Natural killer cell (primary cell): ENCODE data around the gene TMEM119. TPM values are rescaled to one million over a fixed set of nuclear protein-coding genes. Genes with fewer than 3 reads are reported as not detected.

Experiments
- ATAC-seq, 3 donors: fragments of 150-1000 bp in 2 of 3; fragments of 200-7000 bp in 1 of 3; cut with Tn5 transposase; 1 replicate in 1 of 3; 2 replicates in 2 of 3; pipeline ENCODE4 v1.10.0; 2021; ENCODE audit warnings: mild to moderate bottlenecking in 2 of 3, moderate library complexity in 2 of 3
- DNase-seq, 2 donors: peaks; one replicate each; pipeline versions ENCODE4 v3.0.0 to v3.0.0-alpha.2; 2013 to 2021; ENCODE audit warnings: mixed read lengths in 1 of 2
- H3K27ac ChIP-seq: one replicate; pipeline ENCODE4 v1.5.1; 2013; ENCODE audit warnings: mild to moderate bottlenecking, low read length
- H3K27me3 ChIP-seq: one replicate; pipeline ENCODE4 v1.6.1; 2013; ENCODE audit warnings: low read length; ENCODE audit not compliant: control insufficient read depth, insufficient read depth
- H3K36me3 ChIP-seq: one replicate; pipeline ENCODE4 v1.6.1; 2013; ENCODE audit warnings: low read length; ENCODE audit not compliant: control insufficient read depth, insufficient read depth
- H3K4me1 ChIP-seq: one replicate; pipeline ENCODE4 v1.6.1; 2013; ENCODE audit warnings: low read length; ENCODE audit not compliant: control insufficient read depth, insufficient read depth
- H3K4me3 ChIP-seq: one replicate; pipeline ENCODE4 v1.5.1; 2013; ENCODE audit warnings: low read length
- H3K9me3 ChIP-seq: one replicate; pipeline ENCODE4 v1.6.1; 2013; ENCODE audit warnings: low read length; ENCODE audit not compliant: control insufficient read depth, insufficient read depth
- H3K27ac Mint-ChIP-seq, 2 donors: one replicate each; pipeline ENCODE4 v1.8.0; 2022; ENCODE audit warnings: mild to moderate bottlenecking in 2 of 2, mixed read lengths in 2 of 2, moderate library complexity in 1 of 2
- H3K27me3 Mint-ChIP-seq, 2 donors: one replicate each; pipeline ENCODE4 v1.8.0; 2022; ENCODE audit warnings: low read depth in 2 of 2, mixed read lengths in 2 of 2
- H3K36me3 Mint-ChIP-seq: one replicate; pipeline ENCODE4 v1.8.0; 2022; ENCODE audit warnings: mixed read lengths
- H3K4me1 Mint-ChIP-seq, 2 donors: one replicate each; pipeline ENCODE4 v1.8.0; 2022; ENCODE audit warnings: mixed read lengths in 2 of 2
- H3K4me3 Mint-ChIP-seq: one replicate; pipeline ENCODE4 v1.8.0; 2022; ENCODE audit warnings: mild to moderate bottlenecking, moderate library complexity, mixed read lengths
- H3K9me3 Mint-ChIP-seq, 2 donors: one replicate each; pipeline ENCODE4 v1.8.0; 2022; ENCODE audit warnings: mixed read lengths in 2 of 2
- CTCF ChIP-seq: fragments of 200-600 bp; IDR thresholded peaks from one replicate; pipeline ENCODE4 v1.8.0; 2022; ENCODE audit warnings: antibody characterized with exemption
- WGBS: methylation state at CpG from one replicate; pipeline ENCODE4 v1.1.7; 2013; ENCODE audit warnings: missing lambda C conversion rate; ENCODE audit not compliant: insufficient coverage; 5-methylcytosine and 5-hydroxymethylcytosine counted together
- intact Hi-C: fragments of 100-400 bp; cut with micrococcal nuclease; formaldehyde crosslinking; loops from one replicate; pipeline ENCODE4 v1.14.2; 2022
- total RNA-seq, 4 donors: library from RNA; stranded (reverse); fragments of 120-200 nt in 1 of 4; gene quantifications; one replicate each; pipeline versions ENCODE4 v1.2.3 to v1.2.4, GENCODE V29; 2013 to 2022

Gene TMEM119
- total RNA-seq, 3 donors from 2014 or later (not counting 1 experiment from before 2014, with no cell fraction given): 0.70 to 3.4 (median 0.71) TPM

GRCh38 chr12:108610336-108610815 is 12.5 kb upstream of the TMEM119 start:
- ATAC-seq: no peak
- no peak overlapping the region for H3K27ac ChIP-seq
- no peak overlapping the region for H3K4me3 ChIP-seq
- H3K4me1 ChIP-seq: peaks cover 5% of the 10 kb centered on the region
- TF ChIP-seq CTCF: no peak
- intact Hi-C loops: loop anchor here (5.0 kb wide), 1 partner anchor 37 kb away; no protein-coding TSS in a partner anchor
- no peaks in the 10 kb centered on the region for H3K36me3 Mint-ChIP-seq
- no peaks in the 10 kb centered on the region for H3K36me3 ChIP-seq
- no peaks in the 10 kb centered on the region for H3K9me3 ChIP-seq
- H3K27me3 ChIP-seq: no peaks in the 10 kb centered on the region
- WGBS: 93% methylated on average over 7 of the region's 8 CpGs
- no peaks in the 10 kb centered on the region for H3K9me3 Mint-ChIP-seq
- H3K4me3 Mint-ChIP-seq: no peak overlapping the region
- no peak overlapping the region for H3K27ac Mint-ChIP-seq
- peaks cover 12 to 14% of the 10 kb centered on the region in 2 donors for H3K4me1 Mint-ChIP-seq
- DNase-seq: no peak
- H3K27me3 Mint-ChIP-seq: peaks cover 0 to 6% of the 10 kb centered on the region in 2 donors

DNA sequence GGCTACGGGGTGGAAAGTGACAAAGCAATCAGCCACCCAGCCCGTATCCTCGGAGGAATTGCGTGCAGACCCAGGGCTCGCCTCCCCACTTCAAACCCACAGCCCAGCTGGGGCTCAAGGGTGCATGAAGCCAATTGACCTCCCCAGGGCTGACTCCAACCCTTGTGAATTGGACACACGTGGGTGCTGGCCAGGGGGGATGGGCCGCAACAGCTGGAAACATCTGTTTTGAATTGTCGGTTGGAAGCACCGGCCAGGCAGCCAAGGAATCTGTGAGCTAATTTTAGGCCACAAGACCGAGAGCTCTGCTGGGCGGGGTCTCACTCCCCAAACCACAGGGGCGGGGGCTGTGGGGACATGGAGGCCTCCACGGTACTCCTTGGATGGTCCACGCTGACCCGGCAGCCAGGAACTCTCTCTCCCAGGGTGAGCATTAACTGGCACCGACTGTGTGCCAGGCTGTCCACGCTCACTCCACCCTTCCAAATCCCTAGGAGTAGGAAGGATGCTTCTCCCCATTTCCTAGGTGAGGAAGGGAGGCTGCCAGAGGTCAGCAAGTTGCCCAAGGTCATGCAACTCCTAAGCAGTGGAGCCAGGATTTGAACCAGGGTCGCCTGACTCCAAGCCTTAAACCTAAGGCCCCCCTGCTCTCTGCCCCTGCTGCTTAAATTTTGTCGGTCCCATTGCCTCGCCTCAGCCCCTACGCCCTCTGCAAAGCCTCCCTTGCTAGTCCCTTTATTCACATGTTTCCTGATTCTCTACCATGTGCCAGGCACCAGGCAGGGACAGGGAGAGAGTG is 11.9 kb upstream of the TMEM119 start:
- ATAC-seq: no peak
- no peaks in the 10 kb centered on the region for H3K9me3 ChIP-seq
- no peak overlapping the region for H3K27ac Mint-ChIP-seq
- no peaks in the 10 kb centered on the region for H3K9me3 Mint-ChIP-seq
- intact Hi-C loops: loop anchor here (5.0 kb wide), 1 partner anchor 38 kb away; no protein-coding TSS in a partner anchor
- no peaks in the 10 kb centered on the region for H3K27me3 ChIP-seq
- no peak for TF ChIP-seq CTCF
- DNase-seq: no peak
- H3K4me1 Mint-ChIP-seq: peaks cover 12 to 14% of the 10 kb centered on the region in 2 donors
- 41% methylated on average over 19 of the region's 21 CpGs for WGBS
- peaks cover 5% of the 10 kb centered on the region for H3K4me1 ChIP-seq
- no peak overlapping the region for H3K4me3 ChIP-seq
- no peaks in the 10 kb centered on the region for H3K36me3 Mint-ChIP-seq
- no peaks in the 10 kb centered on the region for H3K36me3 ChIP-seq
- peaks cover 0 to 6% of the 10 kb centered on the region in 2 donors for H3K27me3 Mint-ChIP-seq
- no peak overlapping the region for H3K27ac ChIP-seq
- H3K4me3 Mint-ChIP-seq: no peak overlapping the region

GRCh38 chr12:108608616-108609015 is 10.7 kb upstream of the TMEM119 start:
- H3K4me3 Mint-ChIP-seq: no peak overlapping the region
- H3K9me3 Mint-ChIP-seq: no peaks in the 10 kb centered on the region
- no peak overlapping the region for H3K27ac Mint-ChIP-seq
- H3K36me3 Mint-ChIP-seq: no peaks in the 10 kb centered on the region
- 91% methylated on average over 5 of the region's 5 CpGs for WGBS
- peaks cover 8 to 12% of the 10 kb centered on the region in 2 donors for H3K4me1 Mint-ChIP-seq
- ATAC-seq (no peak), DNase-seq (no peak)
- Histone ChIP-seq H3K4me1 (peaks cover 5% of the 10 kb centered on the region), H3K9me3 (no peaks in the 10 kb centered on the region), H3K27me3 (no peaks in the 10 kb centered on the region), H3K4me3 (no peak overlapping the region), H3K27ac (no peak overlapping the region), H3K36me3 (no peaks in the 10 kb centered on the region)
- intact Hi-C loops: no loop called here
- TF ChIP-seq CTCF: no peak
- H3K27me3 Mint-ChIP-seq: peaks cover 6 to 10% of the 10 kb centered on the region in 2 donors
